8988T (cell line): Measurements from ENCODE around the gene RNF135.
"Not testable (repeated sequence)": the region's sequence is repeated elsewhere in the genome, so short reads cannot be mapped to it uniquely, and the experiment has no call there.

Experiments used
- DNase-seq: peaks from one replicate; pipeline ENCODE4 v3.0.0; 2011

Gene RNF135

GRCh38 chr17:30956764-30957374 is 14.0 kb upstream of the RNF135 start:
- DNase-seq, result no peak

DNA sequence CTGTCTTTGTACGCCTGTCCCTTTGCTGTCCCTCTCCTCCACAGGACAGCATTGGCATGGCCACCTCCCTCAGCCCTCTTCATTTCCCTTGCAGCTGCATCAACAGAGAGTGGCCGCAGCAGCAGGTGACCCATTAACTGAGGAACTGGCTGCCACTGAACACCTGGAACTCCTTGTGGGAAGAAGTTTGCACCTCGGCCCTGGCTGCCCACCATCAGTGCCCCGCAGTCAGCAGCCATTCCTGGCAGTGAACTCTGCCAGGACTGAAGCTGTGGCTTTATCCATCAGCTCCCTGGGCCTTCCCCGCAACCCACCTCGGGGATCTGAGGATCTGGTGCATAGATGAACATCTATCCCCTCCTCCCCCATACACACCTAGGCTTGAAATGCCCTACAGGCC is 13.1 kb upstream of the RNF135 start:
- DNase-seq, result no peak

GRCh38 chr17:30958187-30958586 is 12.7 kb upstream of the RNF135 start:
- DNase-seq, result no peak

DNA sequence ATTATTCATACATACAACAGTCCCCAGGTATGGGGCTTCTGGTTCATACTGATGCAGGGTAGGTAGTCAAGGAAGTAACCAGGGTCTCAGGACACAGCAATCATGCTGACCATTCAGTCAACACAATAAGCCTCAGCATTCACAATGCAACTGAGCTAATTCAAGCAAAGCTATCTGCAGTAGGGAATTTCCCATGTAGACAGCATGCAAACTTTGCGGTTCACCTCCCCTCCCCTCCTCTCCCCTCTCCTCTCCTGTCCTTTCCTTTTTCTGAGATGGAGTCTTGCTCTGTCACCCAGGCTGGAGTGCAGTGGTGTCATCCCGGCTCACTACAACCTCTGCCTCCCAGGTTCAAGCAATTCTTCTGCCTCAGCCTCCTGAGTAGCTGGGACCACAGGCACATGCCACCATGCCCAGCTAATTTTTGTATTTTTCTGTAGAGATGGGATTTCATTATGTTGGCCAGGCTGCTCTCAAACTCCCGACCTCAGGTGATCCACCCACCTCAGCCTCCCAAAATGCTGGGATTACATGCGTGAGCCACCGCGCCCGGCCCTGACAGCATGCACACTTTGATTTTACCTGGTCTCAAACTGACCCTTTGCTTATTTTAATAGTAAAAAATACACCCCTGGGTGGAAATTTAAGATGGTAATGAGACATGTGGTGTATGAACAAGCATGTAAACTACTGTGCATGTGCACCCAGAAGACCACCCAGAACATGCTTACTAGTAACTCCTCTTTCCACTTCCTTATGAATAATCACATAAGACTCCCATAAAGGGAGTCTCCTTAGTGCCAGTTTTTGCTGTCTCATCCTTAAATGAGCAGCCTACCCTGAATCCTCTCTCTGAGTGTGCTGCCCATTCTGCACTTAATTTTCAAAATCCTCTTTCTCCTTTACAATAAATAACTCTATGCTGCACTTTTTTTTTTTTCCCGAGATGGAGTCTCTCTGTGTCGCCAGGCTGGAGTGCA is 9.3 kb upstream of the RNF135 start:
- no peak for DNase-seq

GRCh38 chr17:30964312-30964711 is 6.5 kb upstream of the RNF135 start:
- not testable (repeated sequence) for DNase-seq

DNA sequence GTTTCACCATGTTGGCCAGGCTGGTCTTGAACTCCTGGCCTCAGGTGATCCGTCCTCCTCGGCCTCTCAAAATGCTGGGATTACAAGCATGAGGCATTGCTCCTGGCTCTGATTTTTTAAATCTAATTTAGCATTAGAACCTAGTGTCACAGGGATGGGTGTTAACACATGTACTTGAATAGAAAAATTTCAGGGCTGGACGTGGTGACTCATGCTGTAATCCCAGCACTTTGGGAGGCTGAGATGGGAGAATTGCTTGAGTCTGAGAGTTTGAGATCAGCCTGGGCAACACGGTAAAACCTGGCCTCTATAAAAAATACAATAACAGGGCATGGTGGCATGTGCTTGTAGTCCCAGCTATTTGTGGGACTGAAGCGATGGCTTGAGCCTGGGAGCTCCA is 6.0 kb upstream of the RNF135 start:
- DNase-seq, result no peak

DNA sequence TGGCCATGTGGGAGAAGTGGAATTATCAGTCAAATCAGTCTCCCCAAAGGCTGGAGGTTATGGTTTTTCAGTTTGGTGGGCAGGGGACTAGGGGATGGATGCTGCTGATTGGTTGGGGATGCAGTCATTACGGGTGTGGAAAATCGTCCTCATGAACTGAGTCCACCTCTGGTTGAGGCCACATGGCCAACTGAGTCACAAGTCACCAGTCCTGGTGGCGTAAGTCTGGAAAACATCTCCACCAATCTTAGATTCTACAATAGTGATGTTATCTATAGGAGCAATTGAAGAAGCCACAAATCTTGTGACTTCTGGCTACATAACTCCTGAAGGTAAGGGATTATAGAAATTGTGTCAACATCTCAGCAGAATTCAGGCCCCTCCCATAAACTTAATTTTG is 5.2 kb upstream of the RNF135 start:
- DNase-seq, result no peak

DNA sequence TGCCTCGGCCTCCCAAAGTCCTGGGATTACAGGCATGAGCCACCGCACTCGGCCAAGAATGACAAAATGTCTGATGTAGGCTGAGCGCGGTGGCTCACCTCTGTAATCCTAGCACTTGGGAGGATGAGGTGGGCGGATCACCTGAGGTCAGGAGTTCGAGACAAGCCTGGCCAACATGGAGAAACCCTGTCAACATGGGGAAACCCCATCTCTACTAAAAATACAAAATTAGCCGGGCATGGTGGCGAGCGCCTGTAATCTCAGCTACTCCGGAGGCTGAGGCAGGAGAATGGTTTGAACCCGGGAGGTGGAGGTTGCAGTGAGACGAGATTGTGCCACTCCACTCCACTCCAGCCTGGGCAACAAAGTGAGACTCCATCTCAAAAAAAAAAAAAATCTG is 2.9 kb upstream of the RNF135 start:
- not testable (repeated sequence) for DNase-seq

GRCh38 chr17:30969989-30970830 is 629 bp upstream of the RNF135 start:
- DNase-seq, result no peak

GRCh38 chr17:30975042-30975820 is 4.4 kb downstream of the RNF135 start:
- DNase-seq, result no peak

DNA sequence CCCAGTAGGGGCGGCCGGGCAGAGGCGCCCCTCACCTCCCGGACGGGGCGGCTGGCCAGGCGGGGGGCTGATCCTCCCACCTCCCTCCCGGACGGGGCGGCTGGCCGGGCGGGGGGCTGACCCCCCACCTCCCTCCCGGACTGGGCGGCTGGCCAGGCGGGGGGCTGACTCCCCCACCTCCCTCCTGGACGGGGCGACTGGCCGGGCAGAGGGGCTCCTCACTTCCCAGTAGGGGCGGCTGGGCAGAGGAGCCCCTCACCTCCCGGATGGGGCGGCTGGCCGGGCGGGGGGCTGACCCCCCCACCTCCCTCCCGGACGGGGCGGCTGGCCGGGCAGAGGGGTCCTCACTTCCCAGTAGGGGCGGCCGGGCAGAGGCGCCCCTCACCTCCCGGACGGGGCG is 9.1 kb downstream of the RNF135 start:
- DNase-seq, result not testable (repeated sequence)

DNA sequence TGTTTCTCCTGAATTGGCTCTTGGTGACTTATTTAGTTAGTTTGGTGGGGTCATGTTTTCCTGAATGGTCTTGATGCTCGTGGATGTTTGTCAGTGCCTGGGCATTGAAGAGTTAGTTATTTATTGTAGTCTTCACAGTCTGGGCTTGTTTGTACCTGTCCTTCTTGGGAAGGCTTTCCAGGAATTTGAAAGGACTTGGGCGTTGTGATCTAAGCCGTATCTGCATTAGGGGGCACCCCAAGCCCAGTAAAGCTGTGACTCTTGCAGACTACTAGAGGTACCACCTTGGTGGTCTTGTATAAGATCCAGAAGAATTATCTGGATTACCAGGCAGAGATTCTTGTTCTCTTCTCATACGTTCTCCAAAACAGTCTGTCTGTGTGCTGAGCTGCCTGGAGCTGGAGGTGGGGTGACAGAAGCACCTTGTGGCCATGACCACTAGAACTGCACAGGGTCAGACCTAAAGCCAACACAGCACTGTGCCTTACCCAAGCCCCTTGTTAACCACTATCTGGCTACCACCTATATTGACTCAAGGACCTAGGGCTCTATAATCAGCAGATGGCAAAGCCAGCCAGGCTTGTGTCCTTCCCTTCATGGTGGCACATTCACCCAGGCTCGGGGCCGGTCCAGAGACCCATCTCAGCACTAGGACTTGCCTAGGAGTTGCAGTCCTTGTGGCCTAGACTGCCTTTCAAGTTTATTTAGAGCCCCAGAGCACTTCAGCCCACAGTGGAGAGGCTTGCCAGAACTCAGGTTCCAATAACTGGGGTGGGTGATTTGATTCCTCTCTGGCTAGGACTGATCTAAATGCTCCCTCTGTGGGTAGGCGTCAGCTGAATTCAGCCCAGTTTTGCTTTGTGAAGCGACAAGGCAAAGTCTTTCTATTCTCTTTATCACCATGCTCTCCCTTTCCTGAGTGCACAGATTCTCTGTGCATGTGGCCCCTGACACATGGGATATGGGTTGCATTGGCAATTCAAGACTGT is 11.0 kb downstream of the RNF135 start:
- no peak for DNase-seq

DNA sequence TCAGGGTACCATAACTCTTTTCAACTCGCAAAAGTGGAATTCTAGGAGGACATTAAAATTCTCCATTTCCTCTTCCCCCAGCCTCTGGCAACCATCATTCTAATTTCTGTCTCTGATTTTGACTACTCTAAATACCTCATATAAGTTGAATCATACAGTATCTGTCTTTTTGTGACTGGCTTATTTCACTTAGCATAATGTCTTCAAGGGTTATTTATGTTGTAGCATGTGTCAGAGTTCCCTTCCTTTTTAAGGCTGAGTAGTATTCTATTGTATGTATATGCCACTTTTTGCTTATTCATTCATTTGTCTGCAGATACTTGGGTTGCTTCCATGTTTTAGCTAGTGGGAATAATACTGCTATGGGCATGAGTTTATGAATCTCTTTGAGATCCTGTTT is 12.0 kb downstream of the RNF135 start:
- no peak for DNase-seq

- no peak for DNase-seq
These were observed 19.6 kb downstream of the RNF135 start for GRCh38 chr17:30990458-30990857.

DNA sequence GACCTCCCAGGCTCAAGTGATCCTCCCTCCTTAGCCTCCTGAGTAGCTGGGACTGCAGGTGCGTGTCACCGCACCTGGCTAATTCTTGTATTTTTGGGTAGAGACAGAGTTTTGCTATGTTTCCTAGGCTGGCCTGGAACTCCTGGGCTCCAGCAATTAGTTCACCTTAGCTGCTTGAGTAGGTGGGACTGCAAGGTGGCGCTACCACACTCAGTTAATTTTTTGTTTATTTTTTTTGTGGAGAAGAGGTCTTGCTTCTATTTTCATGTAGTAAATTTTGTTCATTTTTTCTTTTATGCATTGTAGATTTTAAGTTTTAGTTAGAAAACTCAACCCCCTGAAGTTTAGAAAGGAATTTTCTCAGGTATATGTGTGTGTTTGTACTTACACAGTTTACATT is 21.7 kb downstream of the RNF135 start:
- no peak for DNase-seq

DNA sequence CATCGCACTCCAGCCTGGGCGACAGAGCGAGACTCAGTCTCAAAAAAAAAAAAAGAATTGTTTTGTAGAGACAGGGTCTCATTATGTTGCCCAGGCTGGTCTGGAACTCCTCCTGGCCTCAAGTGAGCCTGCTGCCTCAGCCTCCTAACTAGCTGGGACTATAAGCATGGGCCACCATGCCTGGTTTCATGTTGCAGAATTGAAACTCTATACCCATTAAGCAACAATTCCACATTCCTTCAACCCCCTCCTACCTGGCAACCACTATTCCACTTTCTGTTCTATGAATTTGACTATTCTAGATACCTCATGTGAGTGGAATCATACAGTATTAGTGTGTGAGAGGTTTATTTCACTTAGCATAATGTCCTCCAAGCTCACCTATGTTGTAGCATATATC is 24.5 kb downstream of the RNF135 start:
- DNase-seq, result no peak

DNA sequence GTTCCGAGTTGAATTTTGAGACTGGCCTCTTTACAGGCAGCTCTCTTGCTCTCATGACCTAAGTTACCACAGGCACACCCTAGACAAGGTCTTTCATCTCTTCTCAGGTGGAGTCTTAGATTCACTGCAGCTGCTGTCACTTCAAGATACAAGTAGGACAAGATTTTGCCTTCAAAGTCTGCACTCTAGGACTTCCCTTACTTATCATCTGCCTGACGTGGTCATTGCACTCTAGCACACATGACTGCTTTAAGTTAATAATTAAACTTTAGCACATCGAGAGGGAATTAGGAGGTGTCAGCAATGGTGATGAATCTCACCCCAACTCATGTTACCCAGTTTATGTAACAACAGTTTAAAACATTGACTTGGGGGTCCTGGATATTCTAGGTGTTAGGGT is 25.6 kb downstream of the RNF135 start:
- DNase-seq, result no peak

GRCh38 chr17:30997270-30997669 is 26.4 kb downstream of the RNF135 start:
- DNase-seq, result no peak

- no peak for DNase-seq
These were observed 27.0 kb downstream of the RNF135 start for GRCh38 chr17:30997842-30998241.

- no peak for DNase-seq
These were observed 31.2 kb downstream of the RNF135 start for GRCh38 chr17:31002047-31002446.

- DNase-seq, result no peak
These were observed 32.5 kb downstream of the RNF135 start for GRCh38 chr17:31003225-31003866.
